Activated T-cell treated with anti-CD3 and anti-CD28 coated beads, Interleukin-2, amount 50 U/mL, for 72 hours (primary cell): Measurements from ENCODE around the gene STX2. TPM values are rescaled to one million over a fixed set of nuclear protein-coding genes. Genes with fewer than 3 reads are reported as not detected.
"Not testable (repeated sequence)": the region's sequence is repeated elsewhere in the genome, so short reads cannot be mapped to it uniquely, and the experiment has no call there.

Source experiments
- ATAC-seq, 2 donors: fragments of 150-1000 bp; cut with Tn5 transposase; replicated peaks in 1 of 2; 2 replicates each; pipeline ENCODE4 v1.10.0; 2021; ENCODE audit warnings: moderate library complexity in 2 of 2, mild to moderate bottlenecking in 1 of 2
- DNase-seq, 2 donors: peaks; one replicate each; pipeline ENCODE4 v3.0.0; 2021 to 2022; ENCODE audit warnings: mixed read lengths in 1 of 2
- H3K27ac Mint-ChIP-seq: one replicate; pipeline ENCODE4 v1.8.0; 2022; ENCODE audit warnings: mild to moderate bottlenecking, moderate library complexity, mixed read lengths
- H3K27me3 Mint-ChIP-seq: one replicate; pipeline ENCODE4 v1.8.0; 2022; ENCODE audit warnings: low read depth, mixed read lengths
- H3K36me3 Mint-ChIP-seq, 2 donors: one replicate each; pipeline ENCODE4 v1.8.0; 2022; ENCODE audit warnings: mixed read lengths in 2 of 2, mild to moderate bottlenecking in 1 of 2; ENCODE audit not compliant: insufficient read depth in 2 of 2
- H3K4me1 Mint-ChIP-seq: one replicate; pipeline ENCODE4 v1.8.0; 2022; ENCODE audit warnings: low read depth, mixed read lengths
- H3K4me3 Mint-ChIP-seq, 2 donors: one replicate each; pipeline ENCODE4 v1.8.0; 2022; ENCODE audit warnings: mild to moderate bottlenecking in 2 of 2, mixed read lengths in 2 of 2, moderate library complexity in 2 of 2
- H3K9me3 Mint-ChIP-seq, 2 donors: one replicate each; pipeline ENCODE4 v1.8.0; 2022; ENCODE audit warnings: mixed read lengths in 2 of 2
- total RNA-seq, 2 donors: library from RNA; stranded (reverse); gene quantifications; one replicate each; pipeline ENCODE4 v1.2.3, GENCODE V29; 2022

The STX2 gene
- total RNA-seq, 2 donors from 2014 or later: 11.9 to 13.2 TPM

GRCh38 chr12:130875193-130875592, 36.1 kb upstream of the STX2 start:
- Mint-ChIP-seq H3K4me3 (peak overlapping the region; percentile 87 to 98), H3K36me3 (peaks cover 20 to 52% of the 10 kb centered on the region in 2 donors), H3K4me1 (peaks cover 76% of the 10 kb centered on the region), H3K9me3 (no peaks in the 10 kb centered on the region), H3K27ac (peak overlapping the region; percentile 96), H3K27me3 (no peaks in the 10 kb centered on the region)
- DNase-seq (no peak), ATAC-seq (no peak)

- Mint-ChIP-seq H3K27ac (peak overlapping the region; percentile 96), H3K27me3 (no peaks in the 10 kb centered on the region), H3K9me3 (no peaks in the 10 kb centered on the region), H3K36me3 (peaks cover 20 to 52% of the 10 kb centered on the region in 2 donors), H3K4me3 (peak overlapping the region; percentile 87 to 98), H3K4me1 (peaks cover 71% of the 10 kb centered on the region)
- DNase-seq (no peak), ATAC-seq (no peak)
Observed at GRCh38 chr12:130874696-130875095, 35.6 kb upstream of the STX2 start.

- ATAC-seq (no peak), DNase-seq (peak in 1 of 2 donors; percentile 14)
- Mint-ChIP-seq H3K4me1 (peaks cover 63% of the 10 kb centered on the region), H3K9me3 (no peaks in the 10 kb centered on the region), H3K36me3 (peaks cover 20 to 52% of the 10 kb centered on the region in 2 donors), H3K27ac (peak overlapping the region; percentile 96), H3K4me3 (peak overlapping the region; percentile 87 to 98), H3K27me3 (no peaks in the 10 kb centered on the region)
Observed at GRCh38 chr12:130873825-130874224, 34.8 kb upstream of the STX2 start.

- Mint-ChIP-seq H3K4me1 (peaks cover 66% of the 10 kb centered on the region), H3K36me3 (peaks cover 20 to 52% of the 10 kb centered on the region in 2 donors), H3K27ac (peak overlapping the region; percentile 96), H3K4me3 (peak overlapping the region; percentile 87 to 98), H3K9me3 (no peaks in the 10 kb centered on the region), H3K27me3 (no peaks in the 10 kb centered on the region)
- no peak for DNase-seq
- ATAC-seq: no peak
Observed at GRCh38 chr12:130873106-130873795, 34.2 kb upstream of the STX2 start.

- Mint-ChIP-seq H3K27ac (peak overlapping the region; percentile 96), H3K4me1 (peaks cover 61% of the 10 kb centered on the region), H3K9me3 (peaks cover 0 to 1% of the 10 kb centered on the region in 2 donors), H3K4me3 (peak overlapping the region; percentile 87 to 98), H3K27me3 (no peaks in the 10 kb centered on the region), H3K36me3 (peaks cover 20 to 48% of the 10 kb centered on the region in 2 donors)
- ATAC-seq: peak; percentile 38 to 39
- peak; percentile 59 to 69 for DNase-seq
Observed at GRCh38 chr12:130872179-130873096, 33.4 kb upstream of the STX2 start.

- H3K36me3 Mint-ChIP-seq: peaks cover 20 to 39% of the 10 kb centered on the region in 2 donors
Observed at GRCh38 chr12:130871286-130872178, 32.5 kb upstream of the STX2 start, which contains the start of gene RAN. Gene RAN, plus strand, starts transcription at chr12:130872066. Its CDS starts 528 bp downstream, at chr12:130872594.

GRCh38 chr12:130870442-130871285, 31.6 kb upstream of the STX2 start:
- Mint-ChIP-seq H3K9me3 (peaks cover 0 to 1% of the 10 kb centered on the region in 2 donors), H3K27ac (peak overlapping the region; percentile 96), H3K27me3 (no peaks in the 10 kb centered on the region), H3K36me3 (peaks cover 18 to 31% of the 10 kb centered on the region in 2 donors), H3K4me3 (peak overlapping the region; percentile 83 to 90), H3K4me1 (peaks cover 45% of the 10 kb centered on the region)
- DNase-seq (peak; percentile 76 to 82), ATAC-seq (peak; percentile 69 to 73)

More at GRCh38 chr12:130871286-130872178, 32.5 kb upstream of the STX2 start, which contains the start of gene RAN:
- H3K27me3 Mint-ChIP-seq: no peaks in the 10 kb centered on the region
- DNase-seq (peak; percentile 90 to 92), ATAC-seq (peak; percentile 76 to 80)
- H3K27ac Mint-ChIP-seq: peak within 1 kb of the TSS; percentile 96
- H3K4me3 Mint-ChIP-seq: peak within 1 kb of the TSS; percentile 90 to 98
- H3K4me1 Mint-ChIP-seq: peaks cover 52% of the 10 kb centered on the region
- H3K9me3 Mint-ChIP-seq: peaks cover 0 to 1% of the 10 kb centered on the region in 2 donors

GRCh38 chr12:130868412-130868811, 29.4 kb upstream of the STX2 start:
- peaks cover 22% of the 10 kb centered on the region for H3K4me1 Mint-ChIP-seq
- no peak overlapping the region for H3K4me3 Mint-ChIP-seq
- peaks cover 0 to 1% of the 10 kb centered on the region in 2 donors for H3K9me3 Mint-ChIP-seq
- H3K36me3 Mint-ChIP-seq: peaks cover 7 to 10% of the 10 kb centered on the region in 2 donors
- no peak for ATAC-seq
- H3K27ac Mint-ChIP-seq: no peak overlapping the region
- no peaks in the 10 kb centered on the region for H3K27me3 Mint-ChIP-seq
- DNase-seq: no peak

GRCh38 chr12:130863298-130863697, 24.2 kb upstream of the STX2 start:
- Mint-ChIP-seq H3K27me3 (no peaks in the 10 kb centered on the region), H3K9me3 (peaks cover 0 to 5% of the 10 kb centered on the region in 2 donors), H3K4me3 (no peak overlapping the region), H3K27ac (no peak overlapping the region), H3K36me3 (peaks cover 3 to 4% of the 10 kb centered on the region in 2 donors), H3K4me1 (peaks cover 4% of the 10 kb centered on the region)
- DNase-seq (no peak), ATAC-seq (no peak)

GRCh38 chr12:130862771-130863170, 23.7 kb upstream of the STX2 start:
- not testable (repeated sequence) for H3K27me3 Mint-ChIP-seq, H3K36me3 Mint-ChIP-seq, H3K4me3 Mint-ChIP-seq, H3K27ac Mint-ChIP-seq, H3K9me3 Mint-ChIP-seq, ATAC-seq, H3K4me1 Mint-ChIP-seq, DNase-seq

- Mint-ChIP-seq H3K27me3 (no peaks in the 10 kb centered on the region), H3K36me3 (peaks cover 9 to 10% of the 10 kb centered on the region in 2 donors), H3K4me1 (no peaks in the 10 kb centered on the region), H3K27ac (no peak overlapping the region), H3K4me3 (no peak overlapping the region), H3K9me3 (peaks cover 0 to 4% of the 10 kb centered on the region in 2 donors)
- no peak for DNase-seq
- ATAC-seq: no peak
Observed at GRCh38 chr12:130862161-130862560, 23.1 kb upstream of the STX2 start.
